Right ventricle myocardium superior (tissue), 1 donor: Measurements from ENCODE around the gene STK31. TPM values are rescaled to one million over a fixed set of nuclear protein-coding genes. Genes with fewer than 3 reads are reported as not detected.
"Not testable (repeated sequence)": the region's sequence is repeated elsewhere in the genome, so short reads cannot be mapped to it uniquely, and the experiment has no call there.

Experiments
- ATAC-seq: fragments of 200-7000 bp; cut with Tn5 transposase; one replicate; pipeline ENCODE4 v1.9.1; 2020; ENCODE audit warnings: mild to moderate bottlenecking; ENCODE audit not compliant: poor library complexity
- DNase-seq: peaks from one replicate; pipeline ENCODE4 v3.0.0-alpha.2; 2020
- intact Hi-C: fragments of 100-400 bp; cut with DNase I; formaldehyde crosslinking; loops from one replicate; pipeline ENCODE4 v1.11.2; 2022
- total RNA-seq: library from RNA; stranded (reverse); fragmentation: NEBNext Ultra II Directional; extraction: Animal tissue kit (Norgen Biotek cat#: 25700); gene quantifications from one replicate; pipeline ENCODE4 v1.2.1, GENCODE V29; 2021
- donor health status: DM: no; HTN: yes; CAD: no; lungs with severe emphysema.

The STK31 gene
- total RNA-seq, 1 donor from 2014 or later, result not detected

DNA sequence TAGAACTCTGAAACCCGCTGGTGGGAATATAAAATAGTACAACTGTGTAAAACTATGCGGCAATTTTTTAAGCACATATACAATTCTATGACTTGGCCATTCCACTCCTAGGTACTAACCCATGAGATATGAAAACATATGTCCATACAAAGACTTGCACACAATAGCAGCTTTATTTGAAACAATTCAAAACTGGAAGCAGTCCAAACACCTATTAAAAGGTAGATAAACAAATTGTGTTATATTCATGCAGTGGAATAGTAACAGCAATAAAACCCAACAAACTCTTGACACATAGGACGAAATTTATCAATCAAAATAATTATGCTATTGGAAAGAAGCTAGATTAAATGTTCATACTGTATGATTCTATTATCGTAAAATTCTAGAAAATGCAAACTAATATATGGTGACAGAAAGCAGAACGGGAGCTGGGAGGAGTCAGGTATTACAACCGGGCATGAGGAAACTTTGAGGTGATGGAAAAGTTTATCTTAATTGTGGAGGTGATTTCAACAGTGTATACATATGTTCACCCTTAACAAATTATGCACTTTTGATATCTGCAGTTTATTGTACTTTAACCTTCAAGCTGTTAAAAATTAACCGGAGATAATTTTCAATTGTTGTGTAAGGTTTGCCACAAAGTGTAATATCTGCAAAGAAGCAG is 803 bp upstream of the STK31 start:
- DNase-seq (no peak), ATAC-seq (no peak)
- intact Hi-C loops, result no loop called here

DNA sequence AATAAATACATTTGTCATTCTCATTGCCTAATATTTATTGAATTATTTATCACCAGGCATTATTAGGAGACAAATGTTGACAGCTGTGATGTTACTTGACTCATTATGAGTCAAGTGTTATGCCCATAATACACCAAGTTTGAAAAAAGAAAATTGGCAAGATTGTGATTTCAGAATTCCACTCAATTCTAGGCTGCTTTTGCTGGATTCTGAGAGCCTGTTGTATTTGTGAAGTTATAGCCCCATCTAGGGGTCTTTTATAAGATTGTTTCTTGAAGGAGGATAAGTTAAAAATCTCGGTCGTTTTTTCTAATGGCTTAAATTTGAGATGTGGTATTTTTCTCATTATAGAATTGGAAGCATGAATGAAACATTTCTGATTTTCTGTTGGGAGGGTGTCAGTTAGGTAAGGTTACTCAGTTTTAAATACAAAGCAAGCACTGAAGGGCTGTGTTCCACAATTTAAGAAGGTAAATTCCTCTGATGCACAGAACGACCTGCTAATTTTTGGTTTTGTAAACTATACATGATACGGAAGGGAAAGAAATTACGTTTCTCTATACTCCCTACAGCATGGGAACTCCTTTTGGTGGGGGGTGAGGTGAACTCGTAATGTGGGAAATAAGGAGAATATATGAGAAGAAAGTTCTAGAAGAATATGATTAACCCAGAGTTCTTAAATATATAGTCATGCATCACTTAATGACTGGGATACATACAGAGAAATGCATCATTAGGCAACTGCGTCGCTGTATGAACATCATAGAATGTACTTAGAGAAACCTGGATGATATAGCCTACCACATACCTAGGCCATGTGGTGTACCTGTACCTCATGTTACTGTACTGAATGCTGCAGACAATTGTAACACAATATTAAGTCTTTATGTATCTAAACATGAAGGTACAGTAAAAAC is 2.6 kb downstream of the STK31 start:
- DNase-seq, result no peak
- peak; percentile 49 for ATAC-seq
- intact Hi-C loops, result loop anchor here (2.0 kb wide), 1 partner anchor 142 kb away; no protein-coding TSS in a partner anchor

- intact Hi-C loops, result loop anchor here (2.0 kb wide), 1 partner anchor 143 kb away; no protein-coding TSS in a partner anchor
- DNase-seq (no peak), ATAC-seq (no peak)
Measured at GRCh38 chr7:23713285-23714149, 3.5 kb downstream of the STK31 start.

DNA sequence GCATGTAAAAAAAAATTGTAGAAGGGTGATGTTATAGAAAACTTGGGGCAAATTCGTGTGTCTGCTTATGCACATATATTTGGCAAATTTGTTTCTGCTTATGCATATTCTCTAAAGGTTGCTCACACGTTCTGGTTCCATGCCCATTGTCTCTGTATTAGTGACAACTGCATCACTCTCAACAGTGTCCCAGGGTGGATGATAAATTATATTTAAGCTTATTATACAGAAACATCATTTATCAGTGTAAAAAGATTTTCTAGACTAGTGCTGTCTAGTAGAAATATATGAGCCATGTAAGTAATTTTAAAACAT is 4.1 kb downstream of the STK31 start:
- DNase-seq (no peak), ATAC-seq (no peak)
- intact Hi-C loops, result no loop called here

DNA sequence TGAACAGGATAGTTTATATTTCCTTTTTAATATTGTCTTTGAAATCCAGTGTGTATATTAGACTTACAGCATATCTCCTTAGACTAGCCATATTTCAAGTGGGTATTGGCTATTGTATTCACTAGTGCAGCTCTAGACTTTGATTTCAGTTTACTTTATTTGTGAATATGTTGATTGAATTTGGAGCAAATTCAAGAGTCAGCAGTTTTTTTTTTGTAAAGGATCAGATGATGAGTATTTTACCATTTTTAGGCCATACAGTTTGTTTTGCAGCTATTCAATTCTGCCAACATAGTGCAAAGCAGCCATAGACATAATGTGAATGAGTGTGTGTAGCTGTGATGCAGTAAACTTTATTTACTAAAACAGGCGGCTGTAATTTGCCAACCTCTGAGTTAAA is 4.6 kb downstream of the STK31 start:
- intact Hi-C loops, result no loop called here

DNA sequence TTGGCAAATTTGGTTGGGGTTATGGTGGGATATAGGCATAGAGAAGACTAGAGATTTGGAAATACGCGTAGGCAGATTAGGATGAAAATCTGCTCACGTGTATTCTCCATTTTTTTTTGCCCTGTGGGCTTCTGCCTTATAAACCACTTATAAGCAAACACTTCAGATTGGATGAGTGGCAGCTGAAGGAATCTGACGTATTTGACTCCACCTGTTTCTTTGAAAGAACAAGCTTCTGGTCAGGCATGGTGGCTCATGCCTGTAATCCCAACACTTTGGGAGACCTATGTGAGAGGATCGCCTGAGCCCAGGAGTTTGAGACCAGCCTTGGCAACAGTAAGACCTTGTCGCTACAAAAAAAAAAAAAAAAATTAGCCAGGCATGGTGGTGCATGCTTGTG is 5.1 kb downstream of the STK31 start:
- no peak for DNase-seq
- ATAC-seq, result no peak
- intact Hi-C loops, result no loop called here

More for the DNA sequence above, 4.6 kb downstream of the STK31 start:
- no peak for DNase-seq
- ATAC-seq, result no peak

DNA sequence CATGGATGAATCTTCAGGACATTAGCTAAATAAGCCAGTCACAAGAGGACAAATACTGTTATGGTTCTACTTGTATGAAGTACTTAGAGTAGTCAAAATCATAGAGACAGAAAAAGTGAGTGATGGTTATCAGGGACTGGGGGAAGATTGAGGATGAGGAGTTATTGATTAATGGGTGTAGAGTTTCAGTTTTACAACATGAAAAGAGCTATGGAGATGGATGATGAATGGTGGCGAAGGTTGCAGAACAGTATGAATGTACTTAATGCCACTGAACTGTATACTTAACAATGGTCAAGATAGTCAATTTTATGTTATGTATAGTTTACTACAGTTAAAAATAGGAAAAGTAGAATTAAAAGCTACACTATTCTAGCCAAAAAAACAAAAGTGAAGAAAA is 7.8 kb downstream of the STK31 start:
- intact Hi-C loops, result no loop called here
- no peak for ATAC-seq
- DNase-seq, result no peak

DNA sequence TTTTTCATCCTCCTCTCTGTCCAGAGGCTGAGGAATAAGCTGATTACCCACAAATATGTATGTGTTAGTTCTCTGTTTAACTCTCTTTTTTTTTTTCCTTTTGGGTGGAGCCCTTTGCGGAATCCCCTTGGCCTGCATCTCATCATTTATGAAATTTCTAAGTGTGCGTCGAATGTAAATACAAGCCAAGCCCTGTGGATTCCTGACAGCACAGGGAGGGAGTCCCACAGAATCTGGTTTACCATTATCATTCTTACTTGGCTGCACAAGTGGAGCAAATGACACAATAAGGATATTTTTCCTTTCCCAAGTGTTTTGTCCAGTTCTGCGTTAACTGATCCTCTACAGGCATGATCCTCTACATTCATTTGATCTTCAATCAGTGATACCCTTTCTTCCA is 11.4 kb downstream of the STK31 start:
- no peak for DNase-seq
- ATAC-seq, result no peak
- intact Hi-C loops, result no loop called here

GRCh38 chr7:23722587-23723216 is 12.7 kb downstream of the STK31 start:
- intact Hi-C loops, DNase-seq, ATAC-seq: not testable (repeated sequence)

- DNase-seq, intact Hi-C loops, ATAC-seq: not testable (repeated sequence)
Measured at GRCh38 chr7:23724113-23724512, 14.1 kb downstream of the STK31 start.

- no peak for ATAC-seq
Measured at GRCh38 chr7:23742051-23742450, 32.0 kb downstream of the STK31 start.

DNA sequence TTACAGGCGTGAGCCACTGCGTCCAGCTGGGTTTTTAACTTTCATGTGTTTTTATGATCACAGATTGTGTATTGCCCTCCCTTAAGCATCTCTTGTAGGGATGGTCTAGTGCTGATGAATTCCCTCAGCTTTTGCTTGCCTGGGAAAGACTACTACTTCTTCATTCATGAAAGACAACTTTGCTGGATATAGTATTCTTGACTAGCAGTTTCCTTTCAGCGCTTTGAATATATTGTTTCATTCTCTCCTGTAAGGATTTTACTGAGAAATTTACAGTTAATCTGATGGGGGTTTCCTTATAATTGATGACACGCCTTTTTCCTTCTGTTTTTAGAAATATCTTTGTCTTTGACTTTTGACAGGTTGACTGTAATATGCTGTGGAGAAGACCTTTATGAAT is 33.2 kb downstream of the STK31 start:
- intact Hi-C loops, result no loop called here
- ATAC-seq (no peak), DNase-seq (no peak)

More at GRCh38 chr7:23742051-23742450, 32.0 kb downstream of the STK31 start:
- DNase-seq, result no peak
- intact Hi-C loops, result no loop called here

GRCh38 chr7:23746629-23747028 is 36.6 kb downstream of the STK31 start:
- no peak for ATAC-seq
- intact Hi-C loops, result no loop called here
- no peak for DNase-seq

DNA sequence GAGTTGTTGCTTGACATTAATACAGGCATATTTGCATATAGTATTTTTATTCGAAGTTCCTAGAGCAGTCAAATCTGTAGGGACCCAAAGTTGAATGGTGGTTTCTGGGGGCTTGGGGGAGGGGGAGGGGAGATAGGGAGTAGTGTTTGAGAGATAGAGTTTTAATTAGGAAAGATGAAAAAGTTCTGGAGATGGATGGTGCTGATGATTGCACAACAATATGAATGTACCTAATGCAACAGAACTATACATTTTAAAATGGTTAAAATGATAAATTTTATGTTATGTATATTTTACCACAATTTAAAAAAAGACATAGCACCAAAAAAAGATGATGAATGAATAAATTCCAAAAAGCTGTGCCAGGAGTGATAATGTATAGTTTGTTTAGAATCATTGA is 41.8 kb downstream of the STK31 start:
- no peak for ATAC-seq
- intact Hi-C loops, result no loop called here
- no peak for DNase-seq

DNA sequence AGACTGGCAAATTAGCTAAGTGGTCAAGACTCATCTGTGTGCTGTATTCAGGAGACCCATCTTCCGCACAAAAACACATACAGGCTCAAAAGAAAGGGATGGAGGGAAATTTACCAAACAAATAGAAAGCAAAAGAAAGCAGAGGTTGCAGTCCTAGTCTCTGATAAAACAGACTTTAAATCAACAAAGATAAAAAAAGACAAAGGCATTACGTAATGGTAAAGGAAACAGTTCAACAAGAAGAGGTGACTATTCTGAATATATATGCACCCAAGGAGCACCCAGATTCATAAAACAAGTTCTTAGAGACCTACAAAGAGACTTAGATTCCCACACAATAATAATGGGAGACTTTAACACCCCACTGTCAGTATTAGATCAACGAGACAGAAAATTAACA is 48.8 kb downstream of the STK31 start:
- ATAC-seq, DNase-seq, intact Hi-C loops: not testable (repeated sequence)

GRCh38 chr7:23759671-23760391 is 49.8 kb downstream of the STK31 start:
- no peak for DNase-seq
- no peak for ATAC-seq
- intact Hi-C loops, result no loop called here

DNA sequence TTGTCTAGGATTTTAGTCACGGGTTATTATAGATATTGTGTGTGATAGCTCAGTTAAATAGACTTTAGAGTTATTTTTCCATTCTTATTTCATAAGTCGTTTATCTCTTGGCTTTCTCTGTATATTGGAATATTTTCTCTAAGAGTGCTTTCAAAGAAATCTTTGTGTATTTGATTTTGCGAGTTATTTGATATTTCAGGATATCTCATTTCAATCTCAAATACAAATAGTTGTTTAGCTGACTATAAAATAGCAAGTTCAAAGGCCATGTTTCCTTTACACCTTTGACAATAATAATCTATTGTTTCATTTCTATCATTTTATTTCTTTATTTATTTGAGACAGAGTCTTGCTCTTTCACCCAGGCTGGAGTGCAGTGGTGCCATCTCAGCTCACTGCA is 55.9 kb downstream of the STK31 start:
- DNase-seq (no peak), ATAC-seq (no peak)
- intact Hi-C loops, result no loop called here

GRCh38 chr7:23767514-23767913 is 57.5 kb downstream of the STK31 start:
- no peak for DNase-seq
- no peak for ATAC-seq

More at GRCh38 chr7:23767514-23767913, 57.5 kb downstream of the STK31 start:
- intact Hi-C loops, result no loop called here
